Stimulated activated effector memory CD8-positive, alpha-beta T cell treated with anti-CD3 and anti-CD28 coated beads, Interleukin-12 subunit alpha, Interleukin-12 subunit beta, amount 100 ng/mL, for 72 hours (primary cell): ENCODE measurements around the gene NYAP2.

Experiments
- ATAC-seq: fragments of 150-1000 bp; cut with Tn5 transposase; 2 replicates; pipeline ENCODE4 v1.10.0; 2021
- DNase-seq, 2 donors: peaks; one replicate each; pipeline ENCODE4 v3.0.0; 2021 to 2022; ENCODE audit warnings: low spot score in 2 of 2
- H3K27ac Mint-ChIP-seq: one replicate; pipeline ENCODE4 v1.8.0; 2022; ENCODE audit warnings: mild to moderate bottlenecking, mixed read lengths
- H3K36me3 Mint-ChIP-seq: one replicate; pipeline ENCODE4 v1.8.0; 2022; ENCODE audit warnings: mild to moderate bottlenecking, mixed read lengths
- H3K4me1 Mint-ChIP-seq: one replicate; pipeline ENCODE4 v1.8.0; 2022; ENCODE audit warnings: mixed read lengths
- H3K4me3 Mint-ChIP-seq: one replicate; pipeline ENCODE4 v1.8.0; 2022; ENCODE audit warnings: mild to moderate bottlenecking, mixed read lengths
- H3K9me3 Mint-ChIP-seq: one replicate; pipeline ENCODE4 v1.8.0; 2022; ENCODE audit warnings: mixed read lengths

NYAP2 gene

GRCh38 chr2:225399504-225399903, at the start of gene NYAP2:
NYAP2 (plus strand) TSS chr2:225399710; CDS start chr2:225408881, 9,171 bp downstream.
- Mint-ChIP-seq H3K27ac (no peak within 1 kb of the TSS), H3K4me1 (no peaks in the 10 kb centered on the region), H3K36me3 (no peaks in the 10 kb centered on the region), H3K4me3 (no peak within 1 kb of the TSS), H3K9me3 (no peaks in the 10 kb centered on the region)
- no peak for DNase-seq
- ATAC-seq, result no peak

GRCh38 chr2:225353579-225354085, 45.9 kb upstream of the NYAP2 start:
- Mint-ChIP-seq H3K4me1 (no peaks in the 10 kb centered on the region), H3K36me3 (no peaks in the 10 kb centered on the region), H3K4me3 (no peak overlapping the region), H3K9me3 (no peaks in the 10 kb centered on the region), H3K27ac (no peak overlapping the region)
- ATAC-seq (no peak), DNase-seq (no peak)

GRCh38 chr2:225354281-225354774, 45.2 kb upstream of the NYAP2 start:
- Mint-ChIP-seq H3K4me1 (no peaks in the 10 kb centered on the region), H3K9me3 (no peaks in the 10 kb centered on the region), H3K27ac (no peak overlapping the region), H3K36me3 (no peaks in the 10 kb centered on the region), H3K4me3 (no peak overlapping the region)
- DNase-seq (no peak), ATAC-seq (no peak)

GRCh38 chr2:225355788-225356187, 43.7 kb upstream of the NYAP2 start:
- Mint-ChIP-seq H3K4me3 (no peak overlapping the region), H3K4me1 (no peaks in the 10 kb centered on the region), H3K9me3 (no peaks in the 10 kb centered on the region), H3K27ac (no peak overlapping the region), H3K36me3 (no peaks in the 10 kb centered on the region)
- no peak for DNase-seq
- ATAC-seq, result no peak

GRCh38 chr2:225366731-225367130, 32.8 kb upstream of the NYAP2 start:
- H3K36me3 Mint-ChIP-seq, result no peaks in the 10 kb centered on the region
- no peak for DNase-seq
- no peaks in the 10 kb centered on the region for H3K9me3 Mint-ChIP-seq
- no peak overlapping the region for H3K4me3 Mint-ChIP-seq
- no peak for ATAC-seq
- no peaks in the 10 kb centered on the region for H3K4me1 Mint-ChIP-seq
- no peak overlapping the region for H3K27ac Mint-ChIP-seq

- H3K27ac Mint-ChIP-seq, result no peak overlapping the region
- no peaks in the 10 kb centered on the region for H3K36me3 Mint-ChIP-seq
- H3K4me1 Mint-ChIP-seq, result no peaks in the 10 kb centered on the region
- no peaks in the 10 kb centered on the region for H3K9me3 Mint-ChIP-seq
- DNase-seq, result no peak
- no peak overlapping the region for H3K4me3 Mint-ChIP-seq
- ATAC-seq, result no peak
Observed at GRCh38 chr2:225367482-225367881, 32.0 kb upstream of the NYAP2 start.

- Mint-ChIP-seq H3K36me3 (no peaks in the 10 kb centered on the region), H3K4me3 (no peak overlapping the region), H3K4me1 (no peaks in the 10 kb centered on the region), H3K9me3 (no peaks in the 10 kb centered on the region), H3K27ac (no peak overlapping the region)
- DNase-seq, result no peak
- no peak for ATAC-seq
Observed at GRCh38 chr2:225378984-225379383, 20.5 kb upstream of the NYAP2 start.

- Mint-ChIP-seq H3K4me1 (no peaks in the 10 kb centered on the region), H3K36me3 (no peaks in the 10 kb centered on the region), H3K9me3 (no peaks in the 10 kb centered on the region), H3K4me3 (no peak overlapping the region), H3K27ac (no peak overlapping the region)
- ATAC-seq (no peak), DNase-seq (no peak)
Observed at GRCh38 chr2:225379856-225380255, 19.7 kb upstream of the NYAP2 start.

- no peak for ATAC-seq
- Mint-ChIP-seq H3K36me3 (no peaks in the 10 kb centered on the region), H3K4me1 (no peaks in the 10 kb centered on the region), H3K27ac (no peak overlapping the region), H3K9me3 (no peaks in the 10 kb centered on the region), H3K4me3 (no peak overlapping the region)
- DNase-seq, result no peak
Observed at GRCh38 chr2:225381609-225382008, 17.9 kb upstream of the NYAP2 start.

GRCh38 chr2:225398372-225398771, 1.1 kb upstream of the NYAP2 start:
- Mint-ChIP-seq H3K36me3 (no peaks in the 10 kb centered on the region), H3K4me3 (no peak overlapping the region), H3K4me1 (no peaks in the 10 kb centered on the region), H3K9me3 (no peaks in the 10 kb centered on the region), H3K27ac (no peak overlapping the region)
- ATAC-seq, result no peak
- no peak for DNase-seq

- DNase-seq (no peak), ATAC-seq (no peak)
- Mint-ChIP-seq H3K27ac (no peak overlapping the region), H3K36me3 (no peaks in the 10 kb centered on the region), H3K9me3 (no peaks in the 10 kb centered on the region), H3K4me1 (no peaks in the 10 kb centered on the region), H3K4me3 (no peak overlapping the region)
Observed at GRCh38 chr2:225400060-225400511, 576 bp downstream of the NYAP2 start.

- H3K36me3 Mint-ChIP-seq, result no peaks in the 10 kb centered on the region
- H3K4me1 Mint-ChIP-seq, result no peaks in the 10 kb centered on the region
- no peaks in the 10 kb centered on the region for H3K9me3 Mint-ChIP-seq
- no peak overlapping the region for H3K27ac Mint-ChIP-seq
- H3K4me3 Mint-ChIP-seq, result no peak overlapping the region
- ATAC-seq (no peak), DNase-seq (no peak)
Observed at GRCh38 chr2:225400546-225401400, 1.3 kb downstream of the NYAP2 start.

GRCh38 chr2:225402210-225402776, 2.8 kb downstream of the NYAP2 start:
- H3K27ac Mint-ChIP-seq, result no peak overlapping the region
- no peak for DNase-seq
- no peaks in the 10 kb centered on the region for H3K4me1 Mint-ChIP-seq
- ATAC-seq, result no peak
- no peak overlapping the region for H3K4me3 Mint-ChIP-seq
- H3K9me3 Mint-ChIP-seq, result no peaks in the 10 kb centered on the region
- no peaks in the 10 kb centered on the region for H3K36me3 Mint-ChIP-seq

GRCh38 chr2:225411452-225411851, 11.9 kb downstream of the NYAP2 start:
- Mint-ChIP-seq H3K9me3 (no peaks in the 10 kb centered on the region), H3K4me3 (no peak overlapping the region), H3K36me3 (no peaks in the 10 kb centered on the region), H3K27ac (no peak overlapping the region), H3K4me1 (no peaks in the 10 kb centered on the region)
- no peak for ATAC-seq
- DNase-seq, result no peak

GRCh38 chr2:225413786-225414185, 14.3 kb downstream of the NYAP2 start:
- Mint-ChIP-seq H3K27ac (no peak overlapping the region), H3K4me1 (no peaks in the 10 kb centered on the region), H3K4me3 (no peak overlapping the region), H3K36me3 (no peaks in the 10 kb centered on the region), H3K9me3 (no peaks in the 10 kb centered on the region)
- DNase-seq, result no peak
- no peak for ATAC-seq

- no peaks in the 10 kb centered on the region for H3K4me1 Mint-ChIP-seq
- no peak overlapping the region for H3K4me3 Mint-ChIP-seq
- no peaks in the 10 kb centered on the region for H3K9me3 Mint-ChIP-seq
- no peak overlapping the region for H3K27ac Mint-ChIP-seq
- H3K36me3 Mint-ChIP-seq, result no peaks in the 10 kb centered on the region
- no peak for DNase-seq
- ATAC-seq, result no peak
Observed at GRCh38 chr2:225414902-225415301, 15.4 kb downstream of the NYAP2 start.
